Panc1 (cell line): ENCODE results near the gene MRTFA.
"Not testable (repeated sequence)": the region's sequence is repeated elsewhere in the genome, so short reads cannot be mapped to it uniquely, and the experiment has no call there.

ENCODE experiments used
- POLR2AphosphoS5 ChIP-seq: IDR thresholded peaks from 2 replicates; pipeline ENCODE4 v1.6.1; 2012; ENCODE audit warnings: mild to moderate bottlenecking, low read depth, low read length, moderate library complexity
- SIN3A ChIP-seq: IDR thresholded peaks from 2 replicates; pipeline ENCODE4 v1.6.1; 2012; ENCODE audit warnings: low read depth, mild to moderate bottlenecking, low read length, moderate library complexity, borderline replicate concordance; ENCODE audit not compliant: insufficient read depth
- TF ChIP-seq, protein P1 (sequence below): fragments of 450-650 bp; IDR thresholded peaks from 2 replicates; pipeline ENCODE4 v1.5.1; 2017; ENCODE audit warnings: mild to moderate bottlenecking
- TF ChIP-seq, protein P2 (sequence below), 2 experiments: IDR thresholded peaks; 2 replicates each; pipeline ENCODE4 v1.6.1; 2011 to 2012; ENCODE audit warnings: low read depth in 2 of 2, control low read depth in 1 of 2, low read length in 1 of 2, mild to moderate bottlenecking in 1 of 2, moderate library complexity in 1 of 2; ENCODE audit not compliant: insufficient read depth in 1 of 2

DNA sequence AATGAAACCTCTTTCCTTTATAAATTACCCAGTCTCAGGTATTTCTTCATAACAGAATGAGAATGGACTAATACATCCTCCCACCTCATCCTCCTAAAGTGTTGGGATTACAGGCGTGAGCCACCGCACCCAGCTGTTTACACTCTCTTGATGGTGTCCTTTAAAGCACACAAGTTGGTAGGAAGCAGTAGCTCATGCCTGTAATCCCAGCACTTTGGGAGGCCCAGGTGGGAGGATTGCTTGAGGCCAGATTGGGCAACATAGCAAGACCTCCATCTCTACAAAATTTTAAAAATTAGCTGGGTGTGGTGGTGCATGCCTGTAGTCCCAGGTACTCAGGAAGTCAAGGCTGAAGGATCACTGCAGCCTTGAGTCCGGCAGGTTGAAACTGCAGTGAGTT lies 19.4 kb upstream of the MRTFA start:
- TF ChIP-seq, protein P1, sequence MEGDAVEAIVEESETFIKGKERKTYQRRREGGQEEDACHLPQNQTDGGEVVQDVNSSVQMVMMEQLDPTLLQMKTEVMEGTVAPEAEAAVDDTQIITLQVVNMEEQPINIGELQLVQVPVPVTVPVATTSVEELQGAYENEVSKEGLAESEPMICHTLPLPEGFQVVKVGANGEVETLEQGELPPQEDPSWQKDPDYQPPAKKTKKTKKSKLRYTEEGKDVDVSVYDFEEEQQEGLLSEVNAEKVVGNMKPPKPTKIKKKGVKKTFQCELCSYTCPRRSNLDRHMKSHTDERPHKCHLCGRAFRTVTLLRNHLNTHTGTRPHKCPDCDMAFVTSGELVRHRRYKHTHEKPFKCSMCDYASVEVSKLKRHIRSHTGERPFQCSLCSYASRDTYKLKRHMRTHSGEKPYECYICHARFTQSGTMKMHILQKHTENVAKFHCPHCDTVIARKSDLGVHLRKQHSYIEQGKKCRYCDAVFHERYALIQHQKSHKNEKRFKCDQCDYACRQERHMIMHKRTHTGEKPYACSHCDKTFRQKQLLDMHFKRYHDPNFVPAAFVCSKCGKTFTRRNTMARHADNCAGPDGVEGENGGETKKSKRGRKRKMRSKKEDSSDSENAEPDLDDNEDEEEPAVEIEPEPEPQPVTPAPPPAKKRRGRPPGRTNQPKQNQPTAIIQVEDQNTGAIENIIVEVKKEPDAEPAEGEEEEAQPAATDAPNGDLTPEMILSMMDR, result not testable (repeated sequence)
- not testable (repeated sequence) for TF ChIP-seq POLR2AphosphoS5, SIN3A
- TF ChIP-seq, protein P2, sequence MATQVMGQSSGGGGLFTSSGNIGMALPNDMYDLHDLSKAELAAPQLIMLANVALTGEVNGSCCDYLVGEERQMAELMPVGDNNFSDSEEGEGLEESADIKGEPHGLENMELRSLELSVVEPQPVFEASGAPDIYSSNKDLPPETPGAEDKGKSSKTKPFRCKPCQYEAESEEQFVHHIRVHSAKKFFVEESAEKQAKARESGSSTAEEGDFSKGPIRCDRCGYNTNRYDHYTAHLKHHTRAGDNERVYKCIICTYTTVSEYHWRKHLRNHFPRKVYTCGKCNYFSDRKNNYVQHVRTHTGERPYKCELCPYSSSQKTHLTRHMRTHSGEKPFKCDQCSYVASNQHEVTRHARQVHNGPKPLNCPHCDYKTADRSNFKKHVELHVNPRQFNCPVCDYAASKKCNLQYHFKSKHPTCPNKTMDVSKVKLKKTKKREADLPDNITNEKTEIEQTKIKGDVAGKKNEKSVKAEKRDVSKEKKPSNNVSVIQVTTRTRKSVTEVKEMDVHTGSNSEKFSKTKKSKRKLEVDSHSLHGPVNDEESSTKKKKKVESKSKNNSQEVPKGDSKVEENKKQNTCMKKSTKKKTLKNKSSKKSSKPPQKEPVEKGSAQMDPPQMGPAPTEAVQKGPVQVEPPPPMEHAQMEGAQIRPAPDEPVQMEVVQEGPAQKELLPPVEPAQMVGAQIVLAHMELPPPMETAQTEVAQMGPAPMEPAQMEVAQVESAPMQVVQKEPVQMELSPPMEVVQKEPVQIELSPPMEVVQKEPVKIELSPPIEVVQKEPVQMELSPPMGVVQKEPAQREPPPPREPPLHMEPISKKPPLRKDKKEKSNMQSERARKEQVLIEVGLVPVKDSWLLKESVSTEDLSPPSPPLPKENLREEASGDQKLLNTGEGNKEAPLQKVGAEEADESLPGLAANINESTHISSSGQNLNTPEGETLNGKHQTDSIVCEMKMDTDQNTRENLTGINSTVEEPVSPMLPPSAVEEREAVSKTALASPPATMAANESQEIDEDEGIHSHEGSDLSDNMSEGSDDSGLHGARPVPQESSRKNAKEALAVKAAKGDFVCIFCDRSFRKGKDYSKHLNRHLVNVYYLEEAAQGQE (IDR thresholded peaks at IDR 0.05; ENCODE audit: insufficient read depth in 1 of 2, low read depth in 2 of 2, low read length in 1 of 2), result not testable (repeated sequence)
